DMS53 treated with DMSO at 0.1 percent for 48 hours (cell line): ENCODE results near the gene SNRNP48.
A peak's percentile ranks its signal among the peaks of the same experiment; 100 is the strongest.

Experiments used
- DNase-seq: peaks from one replicate; lab custom pipeline; 2025; ENCODE audit not compliant: unreplicated experiment; lab: John Stamatoyannopoulos, UW

The SNRNP48 gene

DNA sequence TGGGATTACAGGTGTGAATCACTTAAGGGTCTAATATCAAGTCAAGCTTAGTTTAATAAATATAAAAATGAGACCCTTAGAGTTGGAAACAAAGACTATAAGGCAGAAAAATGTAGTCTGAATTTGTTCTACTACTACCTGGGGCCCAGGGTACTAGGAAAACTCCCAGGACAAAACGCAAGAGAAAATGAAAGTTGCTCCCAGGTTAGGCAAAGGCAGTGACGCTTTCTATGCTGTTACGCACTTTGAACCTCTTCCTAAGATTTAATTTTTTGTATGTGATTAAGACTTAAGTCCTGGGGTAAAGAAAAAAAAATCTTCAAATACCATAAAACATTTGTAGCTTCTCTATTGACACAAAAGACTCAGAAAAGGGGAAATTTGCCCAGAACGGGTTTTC is 31.2 kb upstream of the SNRNP48 start:
- no peak for DNase-seq

DNA sequence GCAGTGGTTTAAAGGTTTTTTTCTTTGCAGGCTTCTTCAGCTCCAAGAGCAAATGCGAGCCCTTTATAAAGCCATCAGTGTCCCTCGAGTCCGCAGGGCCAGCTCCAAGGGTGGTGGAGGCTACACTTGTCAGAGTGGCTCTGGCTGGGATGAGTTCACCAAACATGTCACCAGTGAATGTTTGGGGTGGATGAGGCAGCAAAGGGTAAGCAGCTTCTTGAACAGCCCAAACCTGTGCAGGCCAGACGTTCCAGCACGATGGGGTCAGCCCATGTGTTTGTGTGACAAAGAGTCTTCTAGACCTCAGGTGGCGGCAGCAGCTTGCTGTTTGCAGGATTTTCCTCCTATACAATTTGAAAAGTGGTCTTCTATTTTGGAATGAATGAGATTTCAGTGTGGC is 30.8 kb upstream of the SNRNP48 start:
- peak; percentile 58 for DNase-seq

GRCh38 chr6:7559651-7560385 is 30.2 kb upstream of the SNRNP48 start:
- peak; percentile 91 for DNase-seq

DNA sequence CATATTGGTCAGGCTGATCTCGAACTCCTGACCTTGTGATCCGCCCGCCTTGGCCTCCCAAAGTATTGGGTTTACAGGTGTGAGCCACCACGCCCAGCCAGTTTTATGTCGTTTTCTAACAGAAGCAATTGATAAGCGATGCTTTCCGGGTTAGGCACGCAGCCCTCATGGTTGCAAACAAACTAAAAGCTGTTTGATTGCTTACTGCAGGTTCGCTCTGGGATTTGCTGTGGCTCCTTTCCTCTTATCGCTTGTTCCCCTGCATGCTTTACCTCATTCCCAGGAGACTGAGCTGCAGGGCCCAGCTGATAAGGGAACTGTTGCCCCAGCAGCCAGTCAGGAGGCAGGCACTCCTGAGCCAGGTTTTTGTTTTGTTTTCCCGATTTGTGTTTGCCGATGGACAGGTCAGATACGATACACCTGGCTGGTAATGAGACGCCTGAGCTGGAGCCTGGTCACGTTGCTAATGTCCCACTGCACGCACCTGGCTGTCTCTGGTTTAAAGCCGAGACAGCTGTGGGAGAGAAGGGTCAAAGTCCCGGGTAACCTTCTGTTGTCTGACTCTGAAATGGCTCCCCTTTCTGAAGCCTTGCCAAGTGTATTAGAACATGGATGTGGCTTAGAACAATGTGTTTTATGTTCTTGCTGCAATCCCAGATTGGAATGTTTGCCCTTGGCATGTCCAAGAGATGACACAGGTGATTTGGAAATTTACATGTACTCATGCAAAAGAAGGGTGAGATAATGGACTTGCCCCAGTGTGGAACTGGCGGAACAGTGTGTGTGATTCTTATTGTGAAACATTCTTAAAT is 28.6 kb upstream of the SNRNP48 start:
- DNase-seq: peak; percentile 99

- DNase-seq: no peak
Measured at GRCh38 chr6:7562769-7563168, 27.2 kb upstream of the SNRNP48 start.

DNA sequence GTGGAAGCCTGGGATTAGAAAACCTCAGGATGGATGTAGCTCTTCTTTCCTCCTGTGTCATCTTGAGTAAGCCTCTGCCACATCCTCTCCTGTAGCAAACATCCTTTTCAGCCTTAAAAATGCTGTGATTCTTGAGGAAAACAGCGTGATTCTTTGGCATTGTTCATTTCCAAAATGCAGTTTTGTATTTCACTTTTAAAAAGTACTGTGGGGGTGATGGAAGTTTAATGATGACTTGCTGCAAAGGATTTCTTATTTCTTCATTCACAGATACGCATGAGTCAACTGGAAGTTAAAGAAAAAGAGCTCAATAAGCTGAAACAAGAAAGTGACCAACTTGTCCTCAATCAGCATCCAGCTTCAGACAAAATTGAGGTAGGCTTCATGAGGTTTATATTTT is 23.9 kb upstream of the SNRNP48 start:
- no peak for DNase-seq

DNA sequence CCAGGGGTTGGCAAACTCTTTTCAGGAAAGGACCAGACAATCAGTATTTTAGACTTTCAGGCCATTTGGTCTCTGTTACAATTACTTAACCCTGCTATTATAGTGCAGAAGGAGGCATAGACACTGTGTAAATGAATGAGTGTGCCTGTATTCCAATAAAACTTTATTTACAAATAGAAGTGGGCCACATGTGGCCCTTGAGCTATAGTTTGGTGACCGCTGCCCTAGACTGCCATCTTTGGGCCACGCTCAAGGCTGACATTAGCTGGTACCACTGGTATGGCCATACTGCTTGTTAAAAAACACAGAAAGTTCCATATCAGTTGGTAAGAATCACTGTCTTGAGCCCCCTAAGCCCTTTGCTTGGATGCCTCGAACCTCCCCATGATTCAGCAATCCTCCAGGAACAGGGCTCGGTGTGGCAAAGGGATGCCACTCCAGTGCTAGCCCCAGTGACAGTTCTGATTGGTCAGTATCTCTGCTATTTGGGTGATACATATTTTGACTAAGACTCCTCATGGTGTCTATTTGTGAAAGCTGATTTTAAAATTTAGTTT is 23.3 kb upstream of the SNRNP48 start:
- DNase-seq: no peak

- DNase-seq: no peak
Measured at GRCh38 chr6:7568021-7568420, 22.0 kb upstream of the SNRNP48 start.

GRCh38 chr6:7569082-7569481 is 20.9 kb upstream of the SNRNP48 start:
- no peak for DNase-seq

DNA sequence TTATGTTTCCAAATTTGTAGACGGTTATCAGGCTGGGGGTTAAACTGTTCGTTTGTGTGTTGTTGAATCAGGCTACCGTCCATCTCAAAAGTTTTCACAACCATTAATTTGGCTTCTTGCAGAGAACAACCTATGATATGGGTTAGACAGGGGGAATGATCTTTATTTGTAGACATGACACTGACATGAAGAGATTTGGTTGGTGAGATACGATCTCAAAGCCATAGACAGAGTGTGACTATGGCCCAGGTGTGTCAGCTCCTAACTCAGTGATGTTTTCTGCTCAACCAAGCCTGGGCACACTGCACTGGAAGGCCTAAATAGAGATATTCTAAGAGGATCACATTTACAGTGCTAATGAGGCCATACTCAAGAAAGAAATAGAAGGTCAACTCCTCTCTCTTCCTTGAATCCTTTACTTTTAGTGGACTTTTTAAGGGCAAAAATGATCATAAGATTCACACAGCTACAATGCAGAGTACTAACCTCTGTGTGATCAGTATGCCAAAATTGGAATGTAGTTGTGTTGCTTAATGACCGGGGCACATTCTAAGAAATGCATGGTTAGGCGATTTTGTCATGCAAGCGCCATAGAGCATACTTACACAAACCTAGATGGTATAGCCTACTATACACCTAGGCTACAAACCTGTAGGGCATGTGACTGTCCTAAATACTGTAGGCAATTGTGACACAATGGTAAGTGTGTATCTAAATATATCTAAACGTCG is 17.6 kb upstream of the SNRNP48 start:
- no peak for DNase-seq

GRCh38 chr6:7574500-7574899 is 15.5 kb upstream of the SNRNP48 start:
- no peak for DNase-seq

DNA sequence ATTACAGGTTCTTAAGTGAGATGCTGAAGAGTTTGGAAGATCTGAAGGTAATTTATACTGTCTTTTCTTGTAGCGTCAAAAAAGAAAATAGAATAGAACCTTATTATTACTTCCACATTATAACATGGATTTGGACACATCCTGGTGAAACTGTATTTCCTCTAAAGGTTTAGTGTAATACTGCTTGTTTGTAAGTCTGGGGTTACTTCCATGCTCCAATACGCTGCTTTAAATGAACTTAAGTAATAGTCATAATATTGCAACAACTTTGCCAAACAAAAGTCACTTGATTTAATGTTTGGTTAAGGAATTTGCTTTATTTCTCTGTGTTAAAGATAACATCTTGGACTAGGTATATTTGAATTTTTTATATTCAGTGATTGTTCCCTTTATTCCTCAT is 11.5 kb upstream of the SNRNP48 start:
- DNase-seq: no peak

DNA sequence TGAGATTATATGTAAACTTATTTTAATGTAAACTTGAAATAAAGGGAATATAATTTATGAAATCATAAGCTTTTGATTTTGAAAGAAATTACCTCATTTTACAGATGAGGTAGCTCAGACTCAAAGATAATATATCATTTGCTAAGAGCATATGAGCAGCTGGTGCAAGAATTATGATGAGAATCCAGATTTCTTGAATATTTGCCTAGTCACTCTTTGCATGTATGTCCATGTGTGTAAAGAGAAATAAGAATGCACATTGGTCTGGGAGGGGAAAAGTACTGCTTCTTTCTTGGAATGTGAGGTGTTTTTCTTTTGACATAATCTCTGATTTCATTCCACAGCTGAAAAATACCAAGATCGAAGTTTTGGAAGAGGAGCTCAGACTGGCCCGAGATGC is 11.1 kb upstream of the SNRNP48 start:
- no peak for DNase-seq

DNA sequence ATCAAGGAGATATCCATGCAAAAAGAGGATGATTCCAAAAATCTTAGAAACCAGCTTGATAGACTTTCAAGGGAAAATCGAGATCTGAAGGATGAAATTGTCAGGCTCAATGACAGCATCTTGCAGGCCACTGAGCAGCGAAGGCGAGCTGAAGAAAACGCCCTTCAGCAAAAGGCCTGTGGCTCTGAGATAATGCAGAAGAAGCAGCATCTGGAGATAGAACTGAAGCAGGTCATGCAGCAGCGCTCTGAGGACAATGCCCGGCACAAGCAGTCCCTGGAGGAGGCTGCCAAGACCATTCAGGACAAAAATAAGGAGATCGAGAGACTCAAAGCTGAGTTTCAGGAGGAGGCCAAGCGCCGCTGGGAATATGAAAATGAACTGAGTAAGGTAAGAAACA is 10.1 kb upstream of the SNRNP48 start:
- DNase-seq: no peak

DNA sequence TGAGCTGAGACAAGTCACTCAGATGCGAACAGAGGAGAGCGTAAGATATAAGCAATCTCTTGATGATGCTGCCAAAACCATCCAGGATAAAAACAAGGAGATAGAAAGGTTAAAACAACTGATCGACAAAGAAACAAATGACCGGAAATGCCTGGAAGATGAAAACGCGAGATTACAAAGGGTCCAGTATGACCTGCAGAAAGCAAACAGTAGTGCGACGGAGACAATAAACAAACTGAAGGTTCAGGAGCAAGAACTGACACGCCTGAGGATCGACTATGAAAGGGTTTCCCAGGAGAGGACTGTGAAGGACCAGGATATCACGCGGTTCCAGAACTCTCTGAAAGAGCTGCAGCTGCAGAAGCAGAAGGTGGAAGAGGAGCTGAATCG is 9.5 kb upstream of the SNRNP48 start:
- DNase-seq: peak; percentile 66

DNA sequence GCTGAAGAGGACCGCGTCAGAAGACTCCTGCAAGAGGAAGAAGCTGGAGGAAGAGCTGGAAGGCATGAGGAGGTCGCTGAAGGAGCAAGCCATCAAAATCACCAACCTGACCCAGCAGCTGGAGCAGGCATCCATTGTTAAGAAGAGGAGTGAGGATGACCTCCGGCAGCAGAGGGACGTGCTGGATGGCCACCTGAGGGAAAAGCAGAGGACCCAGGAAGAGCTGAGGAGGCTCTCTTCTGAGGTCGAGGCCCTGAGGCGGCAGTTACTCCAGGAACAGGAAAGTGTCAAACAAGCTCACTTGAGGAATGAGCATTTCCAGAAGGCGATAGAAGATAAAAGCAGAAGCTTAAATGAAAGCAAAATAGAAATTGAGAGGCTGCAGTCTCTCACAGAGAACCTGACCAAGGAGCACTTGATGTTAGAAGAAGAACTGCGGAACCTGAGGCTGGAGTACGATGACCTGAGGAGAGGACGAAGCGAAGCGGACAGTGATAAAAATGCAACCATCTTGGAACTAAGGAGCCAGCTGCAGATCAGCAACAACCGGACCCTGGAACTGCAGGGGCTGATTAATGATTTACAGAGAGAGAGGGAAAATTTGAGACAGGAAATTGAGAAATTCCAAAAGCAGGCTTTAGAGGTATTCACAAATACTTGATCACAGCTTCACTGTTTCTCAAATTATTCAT is 8.9 kb upstream of the SNRNP48 start:
- peak; percentile 48 for DNase-seq

GRCh38 chr6:7585287-7585930 is 4.6 kb upstream of the SNRNP48 start:
- DNase-seq: no peak

DNA sequence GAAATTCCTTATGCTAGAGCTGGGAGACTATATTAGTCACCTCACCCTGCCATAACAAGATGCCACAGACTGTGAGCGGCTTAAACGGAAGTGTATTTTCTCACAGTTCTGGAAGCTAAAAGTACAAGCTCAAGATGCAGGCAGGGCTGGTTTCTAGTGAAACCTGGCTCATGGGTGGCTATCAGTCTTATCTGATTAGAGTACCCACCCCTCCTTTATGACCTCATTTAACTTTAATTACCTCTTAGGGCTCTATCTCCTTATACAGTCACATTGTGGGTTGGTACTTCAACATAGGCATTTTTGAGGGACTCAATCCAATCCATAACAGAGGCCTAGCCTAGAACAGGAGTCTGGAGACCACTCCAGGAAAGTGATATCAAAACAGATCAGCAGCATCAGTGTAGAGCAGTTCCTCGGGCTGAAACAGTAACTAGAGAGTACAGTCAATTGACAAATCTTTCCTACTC is 2.3 kb upstream of the SNRNP48 start:
- DNase-seq: peak; percentile 21

- DNase-seq: no peak
Measured at GRCh38 chr6:7588506-7588905, 1.5 kb upstream of the SNRNP48 start.

- DNase-seq: no peak
Measured at GRCh38 chr6:7589221-7589620, 777 bp upstream of the SNRNP48 start.
